ENCODE results near the gene MALAT1. TPM values are rescaled to one million over a fixed set of nuclear protein-coding genes. Genes with fewer than 3 reads are reported as not detected.
A peak's percentile ranks its signal among the peaks of the same experiment; 100 is the strongest.

The MALAT1 gene
- total and polyA plus RNA-seq, 10 of the 15 experiments (the other 5 are each of a cell fraction or from before 2014, with no cell fraction given) = 448 to 8,160 (median 2,019) TPM

GRCh38 chr11:65540290-65541092, 41.6 kb downstream of the MALAT1 start (continued):
- TF ChIP-seq ELK1 (IDR thresholded peaks at IDR 0.05; ENCODE audit: low read depth, low read length) (no peak), ZBTB4 (CRISPR knock-in tag; IDR thresholded peaks at IDR 0.05) (no peak), PRDM15 (CRISPR knock-in tag; IDR thresholded peaks at IDR 0.05) (no peak), CBFB (IDR thresholded peaks at IDR 0.05; ENCODE audit: low read depth) (no peak), BCLAF1 (IDR thresholded peaks at IDR 0.05) (no peak), RAD21 (IDR thresholded peaks at IDR 0.05; ENCODE audit: insufficient read depth, low read depth, low read length) (peak; percentile 74), SIX5 (IDR thresholded peaks at IDR 0.05; ENCODE audit: low read depth, low read length, severe bottlenecking) (no peak), SP1 (IDR thresholded peaks at IDR 0.05; ENCODE audit: low read depth, low read length) (peak; percentile 34), SPI1 (IDR thresholded peaks at IDR 0.05; ENCODE audit: borderline replicate concordance, insufficient read depth, low read depth, low read length) (no peak), SREBF1 (IDR thresholded peaks at IDR 0.05; ENCODE audit: low read length) (no peak), ASH2L (IDR thresholded peaks at IDR 0.05; ENCODE audit: borderline replicate concordance, low read depth) (no peak), FOXM1 (IDR thresholded peaks at IDR 0.05; ENCODE audit: low read depth, low read length) (no peak), WRNIP1 (IDR thresholded peaks at IDR 0.05; ENCODE audit: borderline replicate concordance, low read depth, low read length) (no peak)

Data from GM12878 (cell line).